Measurements from ENCODE around the gene SFXN5.
A peak's percentile ranks its signal among the peaks of the same experiment; 100 is the strongest.
"Not testable (repeated sequence)": the region's sequence is repeated elsewhere in the genome, so short reads cannot be mapped to it uniquely, and the experiment has no call there.

The SFXN5 gene

GRCh38 chr2:73078457-73079411, 7.2 kb upstream of the SFXN5 start:
- DNase-seq (ENCODE audit: low spot score): no peak

- DNase-seq (ENCODE audit: low spot score): no peak
These were observed 5.9 kb upstream of the SFXN5 start for GRCh38 chr2:73077424-73077795.

GRCh38 chr2:73076701-73077423, 5.3 kb upstream of the SFXN5 start:
- no peak for DNase-seq (ENCODE audit: low spot score)

- no peak for DNase-seq (ENCODE audit: low spot score)
These were observed 4.2 kb upstream of the SFXN5 start for GRCh38 chr2:73075477-73076373.

- DNase-seq (ENCODE audit: low spot score): no peak
These were observed 2.9 kb upstream of the SFXN5 start for GRCh38 chr2:73074110-73075069.

GRCh38 chr2:73072416-73072815, 904 bp upstream of the SFXN5 start:
- no peak for DNase-seq (ENCODE audit: low spot score)

- no peak for DNase-seq (ENCODE audit: low spot score)
These were observed 550 bp upstream of the SFXN5 start for GRCh38 chr2:73072129-73072395.

GRCh38 chr2:73070643-73071359, 711 bp downstream of the SFXN5 start:
- DNase-seq (ENCODE audit: low spot score): no peak

GRCh38 chr2:73069855-73070642, 1.5 kb downstream of the SFXN5 start:
- DNase-seq (ENCODE audit: low spot score): peak; percentile 41

GRCh38 chr2:73069041-73069854, 2.3 kb downstream of the SFXN5 start:
- peak; percentile 43 for DNase-seq (ENCODE audit: low spot score)

GRCh38 chr2:73068147-73068546, 3.4 kb downstream of the SFXN5 start:
- no peak for DNase-seq (ENCODE audit: low spot score)

- no peak for DNase-seq (ENCODE audit: low spot score)
These were observed 4.5 kb downstream of the SFXN5 start for GRCh38 chr2:73067043-73067442.

- not testable (repeated sequence) for DNase-seq (ENCODE audit: low spot score)
These were observed 6.4 kb downstream of the SFXN5 start for GRCh38 chr2:73065070-73065469.

GRCh38 chr2:73063909-73064875, 7.3 kb downstream of the SFXN5 start:
- DNase-seq (ENCODE audit: low spot score): no peak

GRCh38 chr2:73063472-73063871, 8.0 kb downstream of the SFXN5 start:
- DNase-seq (ENCODE audit: low spot score): no peak

- no peak for DNase-seq (ENCODE audit: low spot score)
These were observed 12.4 kb downstream of the SFXN5 start for GRCh38 chr2:73059106-73059505.

- DNase-seq (ENCODE audit: low spot score): no peak
These were observed 16.5 kb downstream of the SFXN5 start for GRCh38 chr2:73054980-73055379.

Data from hematopoietic multipotent progenitor cell treated with erythropoietin and hydrocortisone succinate and interleukin-3 and kit ligand, for 17 days (in vitro differentiated cells).